Measurements from ENCODE around the gene ICA1.
A peak's percentile ranks its signal among the peaks of the same experiment; 100 is the strongest.
"Not testable (repeated sequence)": the region's sequence is repeated elsewhere in the genome, so short reads cannot be mapped to it uniquely, and the experiment has no call there.

Gene ICA1

GRCh38 chr7:8063706-8064297 is 198.2 kb downstream of the ICA1 start:
- peak in 1 of 2 experiments; percentile 26 for DNase-seq (ENCODE audit: low read depth in 1 of 2, low spot score in 1 of 2)
- no peak for TF ChIP-seq JUND (IDR thresholded peaks at IDR 0.05; ENCODE audit: low read depth)
- in situ Hi-C loops (cut with HindIII; ENCODE audit: low pct_unique_long_range_greater_than_20kb, low sequenced_read_pairs) = no loop called here

- in situ Hi-C loops (cut with HindIII; ENCODE audit: low pct_unique_long_range_greater_than_20kb, low sequenced_read_pairs) = not testable (repeated sequence)
- peak in 1 of 2 experiments; percentile 17 for DNase-seq (ENCODE audit: low read depth in 1 of 2, low spot score in 1 of 2)
These were observed 198.7 kb downstream of the ICA1 start for GRCh38 chr7:8063300-8063699.
